Activated T-cell treated with anti-CD3 and anti-CD28 coated beads for 48 hours (primary cell): ENCODE data around the gene SECISBP2L.
"Not testable (repeated sequence)": the region's sequence is repeated elsewhere in the genome, so short reads cannot be mapped to it uniquely, and the experiment has no call there.

Source experiments
- DNase-seq: peaks from one replicate; pipeline ENCODE4 v3.0.0-alpha.2; 2020; ENCODE audit warnings: low read depth

Gene SECISBP2L

GRCh38 chr15:48999314-48999713 lies 46.9 kb downstream of the SECISBP2L start:
- no peak for DNase-seq

- no peak for DNase-seq
These were observed 50.0 kb downstream of the SECISBP2L start for GRCh38 chr15:48996276-48996675.

GRCh38 chr15:48993380-48993779 lies 52.9 kb downstream of the SECISBP2L start:
- no peak for DNase-seq

GRCh38 chr15:48992545-48992944 lies 53.7 kb downstream of the SECISBP2L start:
- DNase-seq: no peak

GRCh38 chr15:48992096-48992495 lies 54.1 kb downstream of the SECISBP2L start:
- DNase-seq: no peak

GRCh38 chr15:48989170-48989569 lies 57.1 kb downstream of the SECISBP2L start:
- no peak for DNase-seq

GRCh38 chr15:48987142-48987541 lies 59.1 kb downstream of the SECISBP2L start:
- DNase-seq: no peak

GRCh38 chr15:48986240-48986639 lies 60.0 kb downstream of the SECISBP2L start:
- no peak for DNase-seq

- no peak for DNase-seq
These were observed 60.7 kb downstream of the SECISBP2L start for GRCh38 chr15:48985516-48985915.

- DNase-seq: no peak
These were observed 61.4 kb downstream of the SECISBP2L start for GRCh38 chr15:48984811-48985352.

- no peak for DNase-seq
These were observed 62.1 kb downstream of the SECISBP2L start for GRCh38 chr15:48984021-48984710.

GRCh38 chr15:48983300-48983699 lies 62.9 kb downstream of the SECISBP2L start:
- no peak for DNase-seq

GRCh38 chr15:48981941-48982340 lies 64.3 kb downstream of the SECISBP2L start:
- DNase-seq: no peak

GRCh38 chr15:48978638-48979037 lies 67.6 kb downstream of the SECISBP2L start:
- no peak for DNase-seq

GRCh38 chr15:48976444-48977088 lies 69.7 kb downstream of the SECISBP2L start:
- DNase-seq: no peak

- DNase-seq: peak; percentile 85
These were observed 70.5 kb downstream of the SECISBP2L start for GRCh38 chr15:48975472-48976419.

GRCh38 chr15:48974882-48975281 lies 71.4 kb downstream of the SECISBP2L start:
- DNase-seq: no peak

GRCh38 chr15:48972750-48973503 lies 73.3 kb downstream of the SECISBP2L start:
- DNase-seq: no peak

- DNase-seq: not testable (repeated sequence)
These were observed 75.3 kb downstream of the SECISBP2L start for GRCh38 chr15:48970926-48971325.

- DNase-seq: no peak
These were observed 78.2 kb downstream of the SECISBP2L start for GRCh38 chr15:48968066-48968465.

GRCh38 chr15:48967336-48967735 lies 78.9 kb downstream of the SECISBP2L start:
- no peak for DNase-seq
